Measurements from ENCODE around the gene ZNF594.
"Not testable (repeated sequence)": the region's sequence is repeated elsewhere in the genome, so short reads cannot be mapped to it uniquely, and the experiment has no call there.

The ZNF594 gene

GRCh38 chr17:5139458-5139732 lies 52.3 kb downstream of the ZNF594 start:
- no peaks in the 10 kb centered on the region for H3K9me3 ChIP-seq (ENCODE audit: insufficient read depth, low read depth, low read length)
- H3K27me3 ChIP-seq (ENCODE audit: insufficient read depth, low read length, poor library complexity, severe bottlenecking) = no peaks in the 10 kb centered on the region
- no peak overlapping the region for H2AFZ ChIP-seq (ENCODE audit: low read length)
- H3F3A ChIP-seq (ENCODE audit: low read depth) = no peaks in the 10 kb centered on the region
- H3K36me3 ChIP-seq (ENCODE audit: insufficient read depth, low read length) = no peaks in the 10 kb centered on the region
- TF ChIP-seq CTCF (conservative IDR thresholded peaks at IDR 0.05; ENCODE audit: low read length) (no peak), EZH2phosphoT487 (IDR thresholded peaks at IDR 0.05; ENCODE audit: borderline replicate concordance) (no peak)
- no peaks in the 10 kb centered on the region for H3K4me1 ChIP-seq (ENCODE audit: insufficient read depth, low read length, poor library complexity, severe bottlenecking)
- no peaks in the 10 kb centered on the region for H4K20me1 ChIP-seq (ENCODE audit: insufficient read depth, low read length, poor library complexity, severe bottlenecking)
- H3K4me2 ChIP-seq (ENCODE audit: low read depth, low read length, poor library complexity, severe bottlenecking) = no peak overlapping the region
- no peak overlapping the region for H3K9ac ChIP-seq (ENCODE audit: low read depth, low read length, poor library complexity, severe bottlenecking)
- no peak overlapping the region for H3K4me3 ChIP-seq (ENCODE audit: low read length, poor library complexity, severe bottlenecking)
- no peaks in the 10 kb centered on the region for H3K79me2 ChIP-seq (ENCODE audit: insufficient read depth, low read length)
- H3K9me2 ChIP-seq (replicated peaks; ENCODE audit: low read depth, low read length) = no peaks in the 10 kb centered on the region

GRCh38 chr17:5138616-5139457 lies 52.8 kb downstream of the ZNF594 start:
- Histone ChIP-seq H3F3A (ENCODE audit: low read depth) (no peaks in the 10 kb centered on the region), H3K36me3 (ENCODE audit: insufficient read depth, low read length) (no peaks in the 10 kb centered on the region), H3K4me2 (ENCODE audit: low read depth, low read length, poor library complexity, severe bottlenecking) (no peak overlapping the region), H3K9ac (ENCODE audit: low read depth, low read length, poor library complexity, severe bottlenecking) (no peak overlapping the region), H4K20me1 (ENCODE audit: insufficient read depth, low read length, poor library complexity, severe bottlenecking) (no peaks in the 10 kb centered on the region), H2AFZ (ENCODE audit: low read length) (no peak overlapping the region), H3K27me3 (ENCODE audit: insufficient read depth, low read length, poor library complexity, severe bottlenecking) (no peaks in the 10 kb centered on the region), H3K9me2 (replicated peaks; ENCODE audit: low read depth, low read length) (no peaks in the 10 kb centered on the region), H3K9me3 (ENCODE audit: insufficient read depth, low read depth, low read length) (no peaks in the 10 kb centered on the region), H3K4me3 (ENCODE audit: low read length, poor library complexity, severe bottlenecking) (no peak overlapping the region), H3K4me1 (ENCODE audit: insufficient read depth, low read length, poor library complexity, severe bottlenecking) (no peaks in the 10 kb centered on the region), H3K79me2 (ENCODE audit: insufficient read depth, low read length) (no peaks in the 10 kb centered on the region)
- no peak for TF ChIP-seq EZH2phosphoT487 (IDR thresholded peaks at IDR 0.05; ENCODE audit: borderline replicate concordance)
- no peak for TF ChIP-seq CTCF (conservative IDR thresholded peaks at IDR 0.05; ENCODE audit: low read length)

- H3K4me1 ChIP-seq (ENCODE audit: insufficient read depth, low read length, poor library complexity, severe bottlenecking); H3K27me3 ChIP-seq (ENCODE audit: insufficient read depth, low read length, poor library complexity, severe bottlenecking); H3K4me3 ChIP-seq (ENCODE audit: low read length, poor library complexity, severe bottlenecking); H3K9ac ChIP-seq (ENCODE audit: low read depth, low read length, poor library complexity, severe bottlenecking); H3F3A ChIP-seq (ENCODE audit: low read depth); H3K79me2 ChIP-seq (ENCODE audit: insufficient read depth, low read length); H2AFZ ChIP-seq (ENCODE audit: low read length); H3K9me3 ChIP-seq (ENCODE audit: insufficient read depth, low read depth, low read length); H3K36me3 ChIP-seq (ENCODE audit: insufficient read depth, low read length); H3K9me2 ChIP-seq (replicated peaks; ENCODE audit: low read depth, low read length); H3K4me2 ChIP-seq (ENCODE audit: low read depth, low read length, poor library complexity, severe bottlenecking); H4K20me1 ChIP-seq (ENCODE audit: insufficient read depth, low read length, poor library complexity, severe bottlenecking): not testable (repeated sequence)
Measured at GRCh38 chr17:5138198-5138544, 53.5 kb downstream of the ZNF594 start.

GRCh38 chr17:5137511-5138197 lies 54.0 kb downstream of the ZNF594 start:
- H4K20me1 ChIP-seq (ENCODE audit: insufficient read depth, low read length, poor library complexity, severe bottlenecking); H3K4me1 ChIP-seq (ENCODE audit: insufficient read depth, low read length, poor library complexity, severe bottlenecking); H3K4me2 ChIP-seq (ENCODE audit: low read depth, low read length, poor library complexity, severe bottlenecking); H3K9me3 ChIP-seq (ENCODE audit: insufficient read depth, low read depth, low read length); H3K79me2 ChIP-seq (ENCODE audit: insufficient read depth, low read length); H3K9me2 ChIP-seq (replicated peaks; ENCODE audit: low read depth, low read length); H3K36me3 ChIP-seq (ENCODE audit: insufficient read depth, low read length); H3F3A ChIP-seq (ENCODE audit: low read depth); H3K4me3 ChIP-seq (ENCODE audit: low read length, poor library complexity, severe bottlenecking); H2AFZ ChIP-seq (ENCODE audit: low read length); H3K9ac ChIP-seq (ENCODE audit: low read depth, low read length, poor library complexity, severe bottlenecking); H3K27me3 ChIP-seq (ENCODE audit: insufficient read depth, low read length, poor library complexity, severe bottlenecking): not testable (repeated sequence)

- H3F3A ChIP-seq (ENCODE audit: low read depth); H3K4me2 ChIP-seq (ENCODE audit: low read depth, low read length, poor library complexity, severe bottlenecking); H4K20me1 ChIP-seq (ENCODE audit: insufficient read depth, low read length, poor library complexity, severe bottlenecking); H3K27me3 ChIP-seq (ENCODE audit: insufficient read depth, low read length, poor library complexity, severe bottlenecking); H3K9me3 ChIP-seq (ENCODE audit: insufficient read depth, low read depth, low read length); H3K4me3 ChIP-seq (ENCODE audit: low read length, poor library complexity, severe bottlenecking); H3K4me1 ChIP-seq (ENCODE audit: insufficient read depth, low read length, poor library complexity, severe bottlenecking); H3K9me2 ChIP-seq (replicated peaks; ENCODE audit: low read depth, low read length); H2AFZ ChIP-seq (ENCODE audit: low read length); H3K9ac ChIP-seq (ENCODE audit: low read depth, low read length, poor library complexity, severe bottlenecking); H3K79me2 ChIP-seq (ENCODE audit: insufficient read depth, low read length); H3K36me3 ChIP-seq (ENCODE audit: insufficient read depth, low read length): not testable (repeated sequence)
Measured at GRCh38 chr17:5136580-5137412, 54.9 kb downstream of the ZNF594 start.

All from Loucy (cell line).